Cortex of kidney (tissue), 1 donor: ENCODE results near the gene MAMLD1.

Experiments
- DNase-seq: peaks from one replicate; lab custom pipeline; 2025; lab: John Stamatoyannopoulos, UW

Gene MAMLD1

GRCh38 chrX:150531467-150531866 lies 168.3 kb downstream of the MAMLD1 start:
- DNase-seq: no peak

DNA sequence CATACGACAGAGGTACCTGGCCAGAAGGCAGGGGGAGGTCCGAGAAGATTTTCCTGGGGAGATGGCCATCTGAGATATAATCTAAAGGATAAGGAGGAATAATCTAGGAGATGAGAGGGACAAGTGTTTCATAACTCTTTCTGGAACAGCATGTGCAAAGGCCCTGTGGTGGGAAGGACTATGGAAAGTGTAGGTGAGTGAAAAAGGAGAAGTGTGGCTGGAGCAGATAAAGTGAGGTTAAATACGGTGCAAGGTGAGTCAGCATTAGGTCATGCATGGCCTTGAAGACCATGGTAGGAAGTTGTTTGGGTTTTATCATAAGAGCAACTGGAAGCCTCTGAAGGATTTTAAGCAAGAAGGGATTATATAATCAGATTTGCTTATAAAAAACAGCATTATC lies 170.7 kb downstream of the MAMLD1 start:
- no peak for DNase-seq

DNA sequence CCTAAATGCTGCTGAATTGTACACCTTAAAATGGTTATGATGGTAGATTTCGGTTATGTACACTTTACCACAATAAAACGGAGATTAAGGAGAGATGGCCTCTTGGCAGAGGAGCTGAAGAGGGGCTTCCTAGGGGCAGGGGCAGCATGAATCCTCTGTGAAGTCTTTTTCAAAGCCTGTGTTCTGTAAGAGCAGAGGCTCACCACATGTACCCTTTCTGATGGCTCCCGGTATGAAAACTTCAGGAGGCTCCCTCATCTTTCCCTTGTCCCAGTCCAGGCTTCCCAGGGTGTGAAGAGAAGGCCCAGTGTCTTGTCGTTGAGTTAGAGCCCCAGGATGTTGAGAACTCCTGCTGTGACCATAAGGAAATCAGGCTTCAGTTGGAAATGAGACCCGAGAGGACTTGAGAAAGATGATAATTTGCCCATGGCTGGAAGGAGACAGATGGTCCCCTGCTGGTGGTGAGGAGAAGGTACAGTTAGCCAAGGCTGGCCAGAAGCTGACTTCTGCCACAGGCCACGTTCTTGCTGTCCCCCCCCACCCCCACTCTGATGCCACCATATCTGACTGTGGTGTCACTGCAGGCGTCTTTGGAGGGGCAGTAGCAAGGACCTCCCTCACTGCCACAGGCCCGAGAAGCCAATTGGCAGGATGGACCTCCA lies 173.5 kb downstream of the MAMLD1 start:
- no peak for DNase-seq

- no peak for DNase-seq
Observed at GRCh38 chrX:150537851-150538250, 174.7 kb downstream of the MAMLD1 start.

DNA sequence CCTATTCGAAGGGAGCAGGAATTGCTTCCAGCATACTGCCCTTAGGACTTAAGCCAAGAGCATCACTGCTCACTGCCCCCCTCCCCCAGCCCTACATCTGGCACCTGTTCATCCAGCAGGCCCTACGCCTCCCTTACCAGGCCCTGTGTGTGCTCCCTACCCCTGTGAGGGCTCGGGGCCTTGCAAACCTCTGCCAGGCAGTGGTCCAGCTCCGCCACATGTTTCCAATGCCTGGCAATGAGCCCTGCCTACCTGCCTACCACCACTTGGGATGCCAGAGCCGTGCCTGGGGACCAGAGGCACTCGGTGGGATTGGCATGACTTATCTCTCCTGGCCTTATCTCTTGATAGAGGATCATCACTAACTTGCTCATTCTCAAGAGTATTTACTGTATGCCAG lies 177.8 kb downstream of the MAMLD1 start:
- no peak for DNase-seq

DNA sequence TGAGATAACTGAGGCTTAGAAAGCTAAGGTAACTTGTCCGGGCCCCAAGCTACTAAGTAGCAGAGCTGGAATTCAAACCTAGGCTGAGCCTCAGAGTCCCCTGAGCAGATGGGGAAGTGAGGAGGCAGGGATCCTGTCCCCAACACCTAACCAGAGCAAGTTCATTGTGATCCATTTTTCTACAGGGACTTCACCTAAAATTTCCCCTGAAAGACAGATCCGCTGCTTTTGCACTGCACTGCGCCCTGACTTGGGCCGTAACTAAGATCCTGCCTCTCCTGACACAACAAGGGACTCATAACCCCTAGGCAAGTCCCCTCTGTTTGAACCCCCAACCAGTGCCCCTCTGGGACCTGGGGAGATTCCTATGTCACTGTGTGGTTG lies 179.7 kb downstream of the MAMLD1 start:
- DNase-seq: no peak

DNA sequence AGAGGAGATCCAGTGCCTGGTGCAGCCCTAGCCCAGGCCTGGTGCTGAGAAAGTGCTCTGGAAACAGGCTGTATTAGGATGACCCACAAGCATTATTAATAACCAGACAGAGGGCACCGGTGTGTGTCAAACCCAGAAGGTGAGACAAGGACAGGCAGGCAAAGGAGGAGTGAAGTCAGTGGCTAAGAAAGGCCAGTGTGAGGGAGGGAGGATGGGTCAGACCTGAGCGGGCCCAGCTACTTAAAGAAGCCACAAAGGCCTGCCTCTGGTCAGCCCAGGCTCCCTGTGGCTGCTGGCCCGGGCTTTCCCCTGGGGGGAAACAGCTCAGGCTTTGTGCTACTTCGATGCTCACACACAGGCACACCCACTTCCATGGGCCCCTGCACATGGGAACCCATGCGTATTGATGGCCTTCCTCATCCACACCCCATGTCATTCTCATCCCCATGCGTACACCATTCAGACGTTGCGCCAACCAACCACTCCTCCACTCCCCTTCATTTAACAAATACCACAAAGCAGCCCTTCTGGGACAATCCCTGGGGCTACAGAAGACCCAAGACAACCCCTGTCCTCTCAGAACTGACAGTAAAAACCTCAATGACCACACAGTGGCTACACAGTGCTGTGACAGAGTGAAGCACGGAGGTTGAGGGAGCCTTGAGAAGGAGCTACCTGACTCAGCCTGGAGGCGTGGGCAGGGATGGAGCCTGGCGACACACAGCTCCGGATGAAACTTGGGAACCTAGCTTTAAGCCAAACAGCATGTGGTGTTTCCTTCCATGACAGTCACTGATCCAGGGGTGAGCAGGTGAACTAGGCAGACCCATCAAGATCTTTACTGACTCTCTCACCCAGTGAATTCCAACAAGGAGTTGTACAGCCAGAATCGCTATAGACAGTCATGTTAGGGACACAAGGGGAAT lies 180.4 kb downstream of the MAMLD1 start:
- no peak for DNase-seq

GRCh38 chrX:150544222-150544787 lies 181.2 kb downstream of the MAMLD1 start:
- DNase-seq: no peak

DNA sequence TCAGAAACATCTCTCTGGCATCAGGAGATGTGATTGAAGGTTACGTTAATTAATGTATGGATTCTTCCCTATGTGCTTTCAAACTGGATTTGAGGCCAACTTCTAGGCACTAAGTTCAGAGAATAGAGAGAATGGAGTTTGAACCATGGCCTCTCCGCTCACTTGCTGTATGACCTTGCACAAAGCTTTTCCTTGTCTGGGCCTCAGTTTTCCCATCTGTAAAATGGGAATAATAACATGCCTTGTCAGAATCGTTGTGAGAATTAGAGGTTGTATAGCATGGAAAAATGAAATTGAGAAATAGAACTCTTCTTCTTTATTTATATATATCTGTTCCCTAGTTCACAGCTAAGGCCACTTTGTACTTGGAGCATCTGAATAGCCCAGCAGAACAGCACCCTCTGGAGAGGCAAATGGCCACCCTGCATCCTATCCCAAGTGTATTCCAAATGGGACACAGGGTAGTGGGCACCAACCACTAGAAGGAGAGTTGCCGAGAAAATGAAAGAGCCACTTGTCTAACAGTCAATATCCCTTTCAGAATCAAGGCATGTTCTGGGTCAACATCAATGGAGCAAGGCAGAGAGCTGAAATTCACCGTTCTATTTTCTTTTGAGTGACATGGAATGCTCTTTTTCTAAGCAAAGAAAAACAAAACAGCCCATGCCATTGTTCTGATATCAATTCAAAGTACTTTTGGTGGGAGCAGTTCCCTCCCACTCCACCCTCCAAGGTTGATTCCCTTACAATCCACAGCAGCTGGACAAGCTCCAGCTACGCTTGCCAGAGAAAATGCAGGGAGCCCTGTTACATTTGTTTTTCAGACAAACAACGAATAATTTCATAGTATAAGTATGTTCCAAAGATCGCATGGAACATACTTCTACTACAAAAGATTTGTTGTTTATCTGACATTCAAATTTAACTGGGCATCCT lies 182.0 kb downstream of the MAMLD1 start:
- no peak for DNase-seq

DNA sequence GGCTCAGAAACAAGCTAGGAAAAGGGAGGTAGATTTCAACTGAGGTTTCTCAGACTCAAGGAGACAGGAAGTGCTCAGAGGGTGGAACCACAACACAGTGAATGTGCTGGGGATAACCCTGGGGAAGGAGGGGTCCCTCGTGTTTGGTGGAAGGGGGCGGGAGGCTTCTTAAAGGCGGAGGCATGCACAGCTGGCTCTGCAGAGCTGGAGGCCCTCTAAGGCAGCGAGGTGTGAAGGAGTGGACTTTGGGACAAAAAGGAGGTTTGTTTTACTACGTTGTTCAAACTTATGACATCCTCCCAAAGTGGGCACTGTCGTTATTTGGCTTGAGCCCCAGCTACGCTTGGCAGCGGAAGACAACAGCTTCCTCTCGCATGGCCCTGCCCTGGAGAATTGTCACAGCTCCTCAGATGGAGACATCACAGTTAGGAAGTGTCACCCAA lies 183.6 kb downstream of the MAMLD1 start:
- no peak for DNase-seq

GRCh38 chrX:150547375-150548115 lies 184.4 kb downstream of the MAMLD1 start:
- DNase-seq: peak; percentile 12

DNA sequence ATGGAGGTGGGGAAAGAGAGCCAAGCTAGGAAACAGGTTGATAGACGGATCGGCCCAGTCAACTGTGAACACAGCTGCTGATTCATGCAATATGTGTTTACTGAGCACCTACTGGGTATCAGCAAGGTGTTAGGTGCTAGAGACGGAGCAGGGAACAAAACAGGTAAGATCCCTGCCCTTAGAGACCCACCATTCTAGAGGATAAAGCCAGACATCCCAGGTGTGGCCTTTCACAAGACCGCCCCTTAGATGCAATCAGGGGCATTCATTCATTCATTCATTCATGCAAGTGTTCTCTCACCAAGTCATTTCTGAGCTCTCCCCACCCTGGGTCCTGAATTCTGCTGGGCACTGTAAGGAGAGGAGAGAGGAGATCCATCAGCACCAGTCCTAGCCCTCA lies 185.1 kb downstream of the MAMLD1 start:
- no peak for DNase-seq

DNA sequence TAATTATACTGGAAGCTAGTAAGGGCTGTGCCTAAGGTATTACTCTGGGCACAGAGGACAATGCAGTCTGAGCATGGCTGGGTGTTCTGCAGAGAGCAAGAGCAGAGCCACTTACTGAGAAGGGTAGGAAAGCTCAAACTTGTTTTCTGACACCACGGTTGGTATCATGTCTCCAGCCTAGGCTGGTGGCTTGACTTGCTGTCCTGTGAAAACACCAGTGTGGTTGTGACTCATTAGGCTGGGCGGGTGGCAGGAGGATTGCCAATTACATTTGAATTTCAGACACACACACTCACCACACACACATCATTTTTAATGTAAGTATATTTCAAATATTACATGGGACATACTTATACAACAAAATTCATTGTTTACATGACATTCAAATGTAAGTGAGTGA lies 185.6 kb downstream of the MAMLD1 start:
- no peak for DNase-seq

DNA sequence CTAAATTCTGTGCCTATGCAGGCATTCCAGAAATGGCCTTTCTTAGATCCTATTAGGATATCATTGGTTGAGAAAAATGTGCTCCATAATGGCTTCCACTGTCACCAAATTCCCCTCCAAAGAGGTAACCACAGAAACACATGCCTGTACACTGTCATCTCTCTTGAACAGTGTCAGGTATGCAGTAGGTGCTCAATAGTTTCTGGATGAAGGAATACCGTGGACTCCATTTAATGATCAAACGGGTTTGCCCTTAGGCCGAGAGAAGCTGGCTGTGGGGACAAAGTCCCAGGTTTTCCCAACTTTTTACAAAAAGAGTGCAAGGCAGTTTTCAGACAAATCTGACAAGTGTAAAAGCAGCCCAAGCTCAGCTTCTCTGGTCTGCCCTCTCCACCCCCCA lies 188.8 kb downstream of the MAMLD1 start:
- no peak for DNase-seq

DNA sequence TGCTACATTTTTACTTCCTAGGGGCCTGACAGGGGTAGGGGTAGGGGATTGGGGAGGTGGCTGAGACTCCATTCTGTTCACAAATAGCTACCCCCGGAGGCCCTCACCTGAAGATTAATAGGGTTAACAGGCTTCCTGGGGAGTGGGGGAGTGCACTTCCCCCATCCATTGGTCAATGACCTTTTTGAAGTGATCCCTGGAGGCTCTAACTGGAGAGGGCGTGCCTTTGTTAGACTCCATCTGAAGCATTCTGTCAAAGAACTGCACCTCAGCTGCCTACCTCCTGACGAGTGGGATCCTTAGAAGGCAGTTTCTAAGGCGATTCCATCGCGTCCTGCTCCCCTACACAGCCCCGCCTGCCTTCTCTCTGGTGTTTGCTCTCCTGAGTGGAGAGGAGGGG lies 195.3 kb downstream of the MAMLD1 start:
- no peak for DNase-seq
